GM19328 (cell line): ENCODE measurements around the gene NLGN4Y.

Source experiments
- ATAC-seq: cut with Tn5 transposase; IDR thresholded peaks from one replicate; pipeline ENCODE4 v1.9.1; 2021; ENCODE audit warnings: mild to moderate bottlenecking, moderate library complexity; ENCODE audit not compliant: unreplicated experiment

NLGN4Y gene

DNA sequence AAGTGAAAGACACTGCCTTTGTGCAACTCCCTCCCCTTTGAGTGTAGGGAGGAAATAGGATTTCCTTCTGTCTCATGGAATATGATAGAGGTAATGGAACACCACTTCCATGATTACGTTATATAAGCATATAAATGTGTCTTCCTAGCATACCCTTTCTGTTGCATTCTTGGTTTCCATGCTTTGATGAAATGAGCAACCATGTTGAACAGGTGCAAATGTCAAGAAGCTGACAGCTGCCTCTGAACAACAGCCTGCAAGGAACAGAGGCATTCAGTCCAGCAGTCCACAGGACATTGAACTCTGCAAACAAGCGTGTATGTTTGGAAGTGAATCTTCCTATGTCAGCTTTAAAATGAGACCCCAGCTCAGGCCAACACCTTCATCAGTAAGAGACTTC is 117.5 kb downstream of the NLGN4Y start:
- no peak for ATAC-seq

DNA sequence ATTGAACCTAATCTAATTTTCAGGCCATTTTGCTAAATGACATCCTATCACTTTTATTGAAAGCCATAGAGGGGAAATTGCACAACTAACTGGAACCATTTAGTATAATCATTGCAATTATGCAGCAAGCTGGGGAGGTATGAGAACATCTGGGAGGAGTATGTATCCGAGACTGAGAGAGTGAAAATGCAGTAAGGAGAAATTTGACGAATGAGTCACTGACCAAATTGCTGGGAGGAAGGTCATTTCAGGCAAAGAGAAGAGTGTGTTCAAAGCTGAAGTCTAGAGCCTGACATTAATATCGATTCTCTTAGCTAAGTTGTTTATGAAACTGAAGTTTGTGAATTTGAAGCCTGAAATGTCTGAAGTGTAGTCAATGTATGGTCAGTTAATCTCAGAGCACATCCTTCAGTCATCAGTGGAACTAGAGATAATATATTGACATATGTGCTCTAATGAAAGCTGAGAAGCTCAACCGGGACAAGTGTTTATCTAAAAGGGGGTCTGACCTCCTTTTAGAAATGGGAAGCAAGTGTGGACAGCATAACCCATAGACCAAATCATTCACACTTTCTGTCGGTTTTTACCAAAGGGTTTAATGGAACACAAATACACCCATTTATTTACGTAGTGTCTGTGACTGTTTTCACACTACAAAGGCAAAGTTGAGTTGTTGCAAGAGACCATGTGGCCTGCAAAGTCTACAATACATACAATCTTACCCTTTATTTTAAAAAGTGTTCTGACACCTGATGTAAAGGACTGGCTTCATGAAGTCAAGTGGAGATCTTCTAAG is 120.0 kb downstream of the NLGN4Y start:
- no peak for ATAC-seq

DNA sequence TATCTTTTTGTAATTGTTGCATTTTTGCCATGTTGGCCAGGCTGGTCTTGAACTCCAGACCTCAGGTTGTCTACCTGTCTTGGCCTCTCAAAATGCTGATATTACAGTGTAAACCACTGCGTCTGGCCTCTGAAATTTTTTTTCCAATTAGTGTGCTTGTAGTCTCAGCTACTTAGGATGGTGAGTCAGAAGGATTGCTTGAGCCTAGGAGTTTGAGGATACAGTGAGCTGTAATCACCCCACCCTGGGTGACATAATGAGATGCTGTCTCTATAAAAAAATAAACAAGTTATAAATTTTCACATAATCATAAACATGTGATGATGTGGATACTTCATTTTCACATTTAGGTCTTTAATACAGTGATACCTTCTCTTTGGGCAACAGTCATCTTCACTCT is 154.9 kb downstream of the NLGN4Y start:
- ATAC-seq = no peak

GRCh38 chrY:14694543-14694942 is 170.2 kb downstream of the NLGN4Y start:
- ATAC-seq = no peak

GRCh38 chrY:14708158-14708557 is 183.8 kb downstream of the NLGN4Y start:
- ATAC-seq = no peak

GRCh38 chrY:14741596-14741995 is 217.3 kb downstream of the NLGN4Y start:
- no peak for ATAC-seq

DNA sequence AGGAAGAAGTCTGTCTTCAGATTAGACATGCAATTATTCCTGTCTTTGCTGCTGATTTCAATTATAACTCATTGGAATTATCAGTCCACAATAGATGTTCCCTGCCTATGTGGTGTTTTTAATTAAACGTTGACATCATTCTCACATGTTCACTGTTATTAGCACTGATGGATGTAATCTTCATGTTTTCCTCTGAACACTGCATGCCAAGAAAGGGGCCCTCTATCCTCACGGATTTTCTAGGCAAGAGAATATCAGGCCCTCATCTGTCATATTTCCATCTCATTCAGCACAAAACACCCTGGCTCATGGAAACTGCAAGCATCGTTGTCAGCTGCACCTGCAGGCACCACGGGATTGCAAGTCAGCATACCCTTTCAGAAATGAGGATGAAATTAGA is 224.0 kb downstream of the NLGN4Y start:
- ATAC-seq = no peak

DNA sequence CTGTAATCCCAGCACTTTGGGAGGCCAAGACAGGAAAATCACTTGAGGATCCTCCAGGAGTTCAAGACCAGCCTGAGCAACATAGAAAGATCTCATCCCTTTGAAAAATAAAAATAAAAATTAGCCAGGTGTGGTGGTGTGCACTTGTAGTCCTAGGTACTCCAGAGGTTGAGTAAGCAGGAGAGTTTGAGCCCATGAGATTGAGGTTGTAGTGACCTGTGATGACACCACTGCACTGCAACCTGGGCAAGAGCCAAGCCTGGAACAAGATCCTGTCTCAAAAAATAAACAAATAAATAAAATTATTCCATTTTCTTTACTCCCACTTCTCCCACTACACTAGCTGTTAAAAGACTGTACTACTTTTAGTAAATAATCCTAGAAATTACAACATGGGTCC is 231.2 kb downstream of the NLGN4Y start:
- ATAC-seq = no peak

GRCh38 chrY:14762903-14763302 is 238.6 kb downstream of the NLGN4Y start:
- ATAC-seq = no peak

- ATAC-seq = no peak
These were observed 239.3 kb downstream of the NLGN4Y start for GRCh38 chrY:14763600-14763999.

DNA sequence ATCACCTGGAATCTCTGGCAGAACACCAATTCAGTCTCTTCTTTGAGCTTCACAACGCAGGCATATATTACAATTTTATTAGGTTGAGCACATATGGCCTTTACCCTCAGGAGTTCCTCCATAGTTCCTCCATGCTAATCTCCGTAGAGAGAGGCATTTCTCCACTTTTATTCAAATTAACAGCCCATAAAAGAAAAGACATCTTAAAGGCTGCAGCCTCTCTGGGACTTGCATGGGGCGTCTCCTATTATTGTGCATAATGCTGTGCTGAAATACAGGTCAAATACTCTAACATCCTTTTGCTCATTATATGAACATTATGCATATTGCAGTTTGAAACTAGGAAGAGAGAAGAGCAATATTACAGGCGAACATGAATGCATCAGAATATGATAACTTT is 253.9 kb downstream of the NLGN4Y start:
- no peak for ATAC-seq

DNA sequence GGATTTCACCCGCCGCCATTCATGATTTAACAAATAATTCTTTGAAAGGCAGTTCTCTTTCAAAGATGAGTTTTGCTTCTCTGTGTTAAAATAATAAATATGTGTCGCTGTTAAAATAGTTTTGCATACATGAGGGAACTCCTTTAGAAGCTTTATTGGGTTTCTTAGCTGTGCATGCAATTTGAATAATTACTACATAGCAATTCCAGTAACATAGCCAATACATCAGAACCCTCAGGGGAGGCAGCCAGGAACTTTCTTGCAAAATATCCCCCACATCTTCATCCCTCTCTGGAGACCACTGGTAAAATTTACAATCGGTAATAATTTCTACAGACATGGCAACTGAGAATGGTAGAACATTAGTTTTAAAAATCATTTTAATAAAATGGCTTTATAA is 268.8 kb downstream of the NLGN4Y start:
- no peak for ATAC-seq

GRCh38 chrY:14793674-14794073 is 269.3 kb downstream of the NLGN4Y start:
- ATAC-seq = no peak

- ATAC-seq = no peak
These were observed 273.7 kb downstream of the NLGN4Y start for GRCh38 chrY:14798010-14798409.

- ATAC-seq = no peak
These were observed 276.8 kb downstream of the NLGN4Y start for GRCh38 chrY:14801096-14801495.

DNA sequence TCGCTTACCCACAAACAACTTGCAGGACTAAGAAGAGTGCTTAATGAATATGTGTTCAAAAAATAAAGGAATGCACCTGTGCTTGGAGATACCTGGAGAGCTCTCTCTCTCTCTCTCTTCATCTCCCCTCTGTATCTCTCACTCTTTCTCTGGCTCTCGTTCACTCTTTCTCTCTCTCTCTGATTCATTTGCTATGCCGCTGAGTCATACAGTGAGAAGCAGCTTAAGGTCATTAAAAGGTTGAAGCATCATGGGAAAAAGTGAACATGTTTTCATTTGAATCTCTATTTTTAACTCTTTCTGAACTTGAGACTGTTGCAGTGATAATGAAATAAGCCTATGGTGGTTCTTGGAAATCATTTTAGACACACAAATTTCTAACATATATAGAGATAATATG is 277.8 kb downstream of the NLGN4Y start:
- ATAC-seq = no peak

DNA sequence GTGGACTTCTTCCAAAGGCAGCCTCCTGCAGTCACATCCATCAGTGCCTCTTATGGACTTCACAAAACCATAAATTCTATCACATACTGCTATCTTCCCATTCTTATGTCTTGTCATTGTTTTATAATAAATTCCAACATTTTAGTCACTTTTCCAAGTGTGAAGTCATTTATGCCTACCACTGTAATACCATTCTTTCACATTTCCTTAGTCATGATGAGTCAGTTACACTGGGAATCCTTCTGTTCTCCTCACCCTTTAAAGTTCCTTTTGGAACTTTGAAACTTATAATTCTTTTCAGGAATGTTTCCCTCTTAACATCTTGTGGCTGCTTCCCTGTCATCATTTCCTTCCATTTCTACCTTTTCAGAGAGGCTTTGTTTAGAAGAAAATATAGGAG is 279.7 kb downstream of the NLGN4Y start:
- ATAC-seq = no peak

GRCh38 chrY:14818452-14818851 is 294.1 kb downstream of the NLGN4Y start:
- no peak for ATAC-seq

GRCh38 chrY:14822201-14822600 is 297.9 kb downstream of the NLGN4Y start:
- ATAC-seq = no peak

GRCh38 chrY:14822906-14823305 is 298.6 kb downstream of the NLGN4Y start:
- ATAC-seq = no peak

DNA sequence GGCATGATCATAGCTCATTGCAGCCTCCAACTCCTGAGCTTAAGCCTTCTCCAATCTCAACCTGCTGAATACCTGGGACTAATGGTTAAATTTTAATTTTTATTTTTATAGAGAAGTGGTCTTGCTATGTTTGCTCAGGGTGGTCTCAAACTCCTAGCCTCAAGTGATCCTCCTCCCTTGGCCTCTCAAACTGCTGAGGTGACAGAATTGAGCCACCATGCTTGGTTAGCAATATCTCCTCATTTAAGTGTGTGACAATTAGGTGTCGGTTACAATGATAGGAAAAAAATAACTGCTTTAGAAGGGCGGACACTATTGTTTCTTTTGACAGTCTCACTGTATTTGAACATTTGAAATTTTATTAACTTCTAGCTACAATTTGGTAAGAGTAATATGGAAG is 300.3 kb downstream of the NLGN4Y start:
- ATAC-seq = no peak

DNA sequence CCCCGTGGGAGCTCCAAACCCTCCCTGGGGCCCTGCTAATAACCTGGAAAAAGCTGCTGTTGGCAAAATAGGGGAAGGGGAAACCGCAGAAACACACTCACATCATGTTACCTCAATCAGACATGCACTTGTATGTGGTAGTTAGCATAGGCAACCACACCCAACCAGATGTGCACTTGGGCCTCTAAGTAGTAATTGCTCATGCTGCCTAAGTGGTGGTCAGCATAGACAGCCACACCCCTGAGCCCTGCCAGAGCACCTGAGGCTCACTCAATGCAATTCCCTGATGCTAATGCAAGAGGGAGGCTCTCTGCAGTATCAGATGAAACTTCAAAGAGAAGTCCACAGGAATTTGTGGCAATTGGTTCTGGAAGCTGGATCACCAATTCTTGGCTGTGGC is 301.4 kb downstream of the NLGN4Y start:
- no peak for ATAC-seq

GRCh38 chrY:14828531-14828930 is 304.2 kb downstream of the NLGN4Y start:
- ATAC-seq = no peak
